ENCODE data around the gene TERC. TPM values are rescaled to one million over a fixed set of nuclear protein-coding genes. Genes with fewer than 3 reads are reported as not detected.

The TERC gene
- total RNA-seq, 1 donor from 2014 or later = not detected

DNA sequence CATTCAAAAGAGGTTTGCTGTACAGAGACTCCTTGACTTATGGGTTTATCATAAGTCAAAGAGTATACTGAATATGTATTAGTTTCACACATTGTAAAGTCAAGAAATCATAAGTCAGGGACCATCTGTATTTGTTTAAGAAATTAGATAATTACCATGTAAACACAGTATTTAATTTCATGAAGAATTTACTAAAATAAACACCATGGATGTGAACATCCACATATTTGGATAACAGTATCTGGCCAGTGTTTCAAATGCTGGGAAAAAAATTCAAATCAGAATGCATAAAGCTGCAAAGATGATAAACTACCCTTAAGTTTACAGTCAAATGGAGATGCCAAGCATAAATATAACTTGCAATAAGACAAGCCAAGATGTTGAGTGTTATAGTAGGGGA is 25.4 kb upstream of the TERC start:
- H3K27me3 Mint-ChIP-seq (ENCODE audit: unreplicated experiment) = no peaks in the 10 kb centered on the region
- DNase-seq (ENCODE audit: extremely low spot score, unreplicated experiment) = no peak
- no peak overlapping the region for H3K4me3 Mint-ChIP-seq (ENCODE audit: unreplicated experiment)
- H3K9me3 Mint-ChIP-seq (ENCODE audit: unreplicated experiment) = no peaks in the 10 kb centered on the region
- no peak overlapping the region for H3K27ac Mint-ChIP-seq (ENCODE audit: unreplicated experiment)
- peaks cover 44% of the 10 kb centered on the region for H3K36me3 Mint-ChIP-seq (ENCODE audit: unreplicated experiment)
- TF ChIP-seq, protein P1, sequence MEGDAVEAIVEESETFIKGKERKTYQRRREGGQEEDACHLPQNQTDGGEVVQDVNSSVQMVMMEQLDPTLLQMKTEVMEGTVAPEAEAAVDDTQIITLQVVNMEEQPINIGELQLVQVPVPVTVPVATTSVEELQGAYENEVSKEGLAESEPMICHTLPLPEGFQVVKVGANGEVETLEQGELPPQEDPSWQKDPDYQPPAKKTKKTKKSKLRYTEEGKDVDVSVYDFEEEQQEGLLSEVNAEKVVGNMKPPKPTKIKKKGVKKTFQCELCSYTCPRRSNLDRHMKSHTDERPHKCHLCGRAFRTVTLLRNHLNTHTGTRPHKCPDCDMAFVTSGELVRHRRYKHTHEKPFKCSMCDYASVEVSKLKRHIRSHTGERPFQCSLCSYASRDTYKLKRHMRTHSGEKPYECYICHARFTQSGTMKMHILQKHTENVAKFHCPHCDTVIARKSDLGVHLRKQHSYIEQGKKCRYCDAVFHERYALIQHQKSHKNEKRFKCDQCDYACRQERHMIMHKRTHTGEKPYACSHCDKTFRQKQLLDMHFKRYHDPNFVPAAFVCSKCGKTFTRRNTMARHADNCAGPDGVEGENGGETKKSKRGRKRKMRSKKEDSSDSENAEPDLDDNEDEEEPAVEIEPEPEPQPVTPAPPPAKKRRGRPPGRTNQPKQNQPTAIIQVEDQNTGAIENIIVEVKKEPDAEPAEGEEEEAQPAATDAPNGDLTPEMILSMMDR (IDR thresholded peaks at IDR 0.05) = no peak
- H3K4me1 Mint-ChIP-seq (ENCODE audit: unreplicated experiment) = no peaks in the 10 kb centered on the region

DNA sequence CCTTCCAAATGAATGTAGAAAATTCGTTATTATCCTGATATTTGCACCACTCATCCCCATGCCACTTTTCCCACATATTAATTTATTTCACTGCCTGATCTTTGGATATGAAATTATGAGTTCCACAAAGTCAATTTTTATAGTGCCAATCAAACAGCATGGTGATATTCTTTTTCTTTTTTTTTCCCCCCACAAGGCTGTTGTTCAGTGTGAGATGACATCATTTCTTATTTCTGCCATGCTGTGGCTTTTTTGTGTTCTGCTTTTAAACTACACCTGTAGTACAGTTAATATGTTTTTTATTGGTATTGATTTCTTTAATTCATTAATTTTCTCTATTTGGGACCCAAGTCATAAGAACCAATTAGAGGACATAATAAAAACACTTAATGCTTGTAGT is 22.9 kb upstream of the TERC start:
- Mint-ChIP-seq H3K4me1 (ENCODE audit: unreplicated experiment) (no peaks in the 10 kb centered on the region), H3K9me3 (ENCODE audit: unreplicated experiment) (no peaks in the 10 kb centered on the region), H3K4me3 (ENCODE audit: unreplicated experiment) (no peak overlapping the region), H3K36me3 (ENCODE audit: unreplicated experiment) (peaks cover 47% of the 10 kb centered on the region), H3K27ac (ENCODE audit: unreplicated experiment) (no peak overlapping the region), H3K27me3 (ENCODE audit: unreplicated experiment) (no peaks in the 10 kb centered on the region)
- TF ChIP-seq, protein P1 (IDR thresholded peaks at IDR 0.05) = no peak
- DNase-seq (ENCODE audit: extremely low spot score, unreplicated experiment) = no peak

DNA sequence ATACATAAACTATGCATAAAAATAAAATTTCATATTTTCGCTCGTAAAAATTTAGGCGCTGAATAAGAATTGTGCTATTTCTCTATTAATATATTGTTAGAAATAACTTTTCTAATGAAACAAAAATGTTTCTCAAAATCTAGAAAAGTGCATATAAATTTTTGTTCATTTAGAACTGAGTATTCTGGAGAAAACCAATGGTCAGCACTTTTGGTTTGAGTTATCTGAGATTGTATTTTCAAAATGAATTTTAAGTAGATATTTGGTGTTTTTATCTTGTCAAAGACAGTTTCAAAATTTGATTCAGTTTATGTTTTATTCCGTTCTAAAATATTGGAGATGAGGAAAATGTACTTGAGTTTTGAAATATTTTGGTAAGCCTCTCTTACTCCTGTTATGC is 22.3 kb upstream of the TERC start:
- no peak overlapping the region for H3K27ac Mint-ChIP-seq (ENCODE audit: unreplicated experiment)
- no peak for DNase-seq (ENCODE audit: extremely low spot score, unreplicated experiment)
- H3K27me3 Mint-ChIP-seq (ENCODE audit: unreplicated experiment) = no peaks in the 10 kb centered on the region
- no peaks in the 10 kb centered on the region for H3K9me3 Mint-ChIP-seq (ENCODE audit: unreplicated experiment)
- no peaks in the 10 kb centered on the region for H3K4me1 Mint-ChIP-seq (ENCODE audit: unreplicated experiment)
- H3K36me3 Mint-ChIP-seq (ENCODE audit: unreplicated experiment) = peaks cover 48% of the 10 kb centered on the region
- H3K4me3 Mint-ChIP-seq (ENCODE audit: unreplicated experiment) = no peak overlapping the region
- TF ChIP-seq, protein P1 (IDR thresholded peaks at IDR 0.05) = no peak

DNA sequence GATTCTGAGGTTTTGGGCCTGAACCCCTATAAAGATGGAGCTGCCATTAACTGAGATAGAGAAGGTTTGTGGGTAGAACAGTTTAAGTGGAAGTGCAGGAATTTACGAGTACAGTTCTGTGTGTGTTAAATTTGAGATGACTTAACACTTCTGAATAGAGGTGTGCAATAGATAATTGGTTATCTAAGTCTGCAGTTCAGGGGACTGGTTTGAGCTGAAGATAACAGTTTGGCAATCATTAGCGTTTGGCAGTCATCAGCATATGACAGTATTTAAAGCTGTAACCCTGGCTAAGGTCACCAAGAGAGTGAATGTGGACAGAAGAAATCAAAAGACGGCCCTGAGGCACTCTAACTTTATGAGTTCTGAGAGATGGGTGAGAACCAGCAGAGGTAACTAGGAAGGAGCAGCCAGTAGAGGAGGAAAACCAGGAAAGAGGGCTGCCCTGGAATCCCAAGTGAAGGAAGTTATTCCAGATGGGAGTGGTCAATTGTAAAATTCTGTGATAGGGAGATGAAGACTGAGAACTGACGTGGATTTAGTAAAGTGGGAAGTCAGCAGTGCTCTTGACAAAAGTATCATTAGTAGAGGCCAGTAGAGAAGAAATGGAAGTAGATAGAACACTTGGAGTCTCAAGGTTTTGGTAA is 16.5 kb upstream of the TERC start:
- Mint-ChIP-seq H3K27me3 (ENCODE audit: unreplicated experiment) (no peaks in the 10 kb centered on the region), H3K9me3 (ENCODE audit: unreplicated experiment) (no peaks in the 10 kb centered on the region), H3K27ac (ENCODE audit: unreplicated experiment) (no peak overlapping the region), H3K4me3 (ENCODE audit: unreplicated experiment) (no peak overlapping the region), H3K36me3 (ENCODE audit: unreplicated experiment) (peaks cover 61% of the 10 kb centered on the region), H3K4me1 (ENCODE audit: unreplicated experiment) (no peaks in the 10 kb centered on the region)
- TF ChIP-seq, protein P1 (IDR thresholded peaks at IDR 0.05) = no peak
- DNase-seq (ENCODE audit: extremely low spot score, unreplicated experiment) = no peak

DNA sequence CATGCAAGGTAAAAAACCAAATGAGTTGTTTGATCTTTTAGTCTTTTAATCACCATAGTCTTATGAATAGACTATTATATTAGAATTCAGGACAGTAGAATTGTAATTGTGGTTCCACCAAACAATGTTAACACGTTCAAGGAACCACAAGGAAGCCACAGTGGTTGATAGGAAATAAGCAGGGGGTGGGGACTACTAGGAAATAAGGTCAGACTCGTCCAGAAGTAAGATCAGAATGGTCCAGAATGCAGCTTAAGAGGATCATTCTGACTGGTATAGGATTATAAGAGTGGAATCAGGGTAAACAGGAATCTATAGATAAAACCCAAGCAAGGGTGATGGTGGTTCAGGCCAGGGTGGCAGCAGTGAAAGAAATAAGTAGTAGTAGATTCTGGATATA is 15.9 kb upstream of the TERC start:
- no peak overlapping the region for H3K27ac Mint-ChIP-seq (ENCODE audit: unreplicated experiment)
- H3K36me3 Mint-ChIP-seq (ENCODE audit: unreplicated experiment) = peaks cover 58% of the 10 kb centered on the region
- H3K4me1 Mint-ChIP-seq (ENCODE audit: unreplicated experiment) = peaks cover 3% of the 10 kb centered on the region
- no peaks in the 10 kb centered on the region for H3K9me3 Mint-ChIP-seq (ENCODE audit: unreplicated experiment)
- no peaks in the 10 kb centered on the region for H3K27me3 Mint-ChIP-seq (ENCODE audit: unreplicated experiment)
- H3K4me3 Mint-ChIP-seq (ENCODE audit: unreplicated experiment) = no peak overlapping the region
- no peak for DNase-seq (ENCODE audit: extremely low spot score, unreplicated experiment)
- TF ChIP-seq, protein P1 (IDR thresholded peaks at IDR 0.05) = no peak
